Uterus (tissue), 4 donors: Measurements from ENCODE around the gene C2orf81. TPM values are rescaled to one million over a fixed set of nuclear protein-coding genes. Genes with fewer than 3 reads are reported as not detected.
A peak's percentile ranks its signal among the peaks of the same experiment; 100 is the strongest.

Experiments
- DNase-seq, 2 donors: peaks; one replicate each; pipeline ENCODE4 v3.0.0-alpha.2; 2019 to 2020
- H3K27ac ChIP-seq, 2 donors: fragments of 200-600 bp; sonication (generic); 1 replicate in 1 of 2; 2 replicates in 1 of 2; pipeline ENCODE4 v1.5.1; 2016 to 2018
- H3K27me3 ChIP-seq, 2 donors: fragments of 200-600 bp; sonication (generic); one replicate each; pipeline ENCODE4 v1.5.1; 2018 to 2019; ENCODE audit warnings: control low read depth in 1 of 2
- H3K36me3 ChIP-seq, 2 donors: fragments of 200-600 bp; sonication (generic); one replicate each; pipeline ENCODE4 v1.5.1; 2019; ENCODE audit warnings: control low read depth in 1 of 2
- H3K4me1 ChIP-seq, 2 donors: fragments of 200-600 bp; sonication (generic); one replicate each; pipeline ENCODE4 v1.5.1; 2018 to 2019; ENCODE audit warnings: control low read depth in 1 of 2
- H3K4me3 ChIP-seq, 2 donors: fragments of 200-600 bp; sonication (generic); 1 replicate in 1 of 2; 2 replicates in 1 of 2; pipeline ENCODE4 v1.5.1; 2018 to 2019; ENCODE audit warnings: mild to moderate bottlenecking in 1 of 2
- H3K9me3 ChIP-seq, 2 donors: fragments of 200-600 bp; sonication (generic); one replicate each; pipeline ENCODE4 v1.5.1; 2019; ENCODE audit warnings: control low read depth in 1 of 2
- CTCF ChIP-seq, 4 experiments: fragments of 200-600 bp in 2 of 4; fragments of 450-650 bp in 2 of 4; sonication (generic) in 2 of 4; IDR thresholded peaks; one replicate each; pipeline ENCODE4 v1.5.1; 2016 to 2019; ENCODE audit warnings: antibody characterized with exemption in 4 of 4, mild to moderate bottlenecking in 2 of 4, moderate library complexity in 1 of 4
- POLR2A ChIP-seq, 2 donors: fragments of 450-650 bp; IDR thresholded peaks; one replicate each; pipeline ENCODE4 v1.6.1; 2016; ENCODE audit warnings: antibody characterized with exemption in 2 of 2, mild to moderate bottlenecking in 1 of 2, moderate library complexity in 1 of 2
- intact Hi-C: fragments of 100-400 bp; cut with DNase I; formaldehyde crosslinking; loops from one replicate; pipeline ENCODE4 v1.15.1; 2023; ENCODE audit warnings: low total_unique reads
- total RNA-seq, 4 donors: library from RNA; depleted of rRNA in 3 of 4; stranded (reverse); fragments of >200 nt in 3 of 4; gene quantifications; one replicate each; pipeline versions ENCODE4 v1.1.0 to v1.2.4, GENCODE V29; 2014 to 2023
- donor health status: DM: yes; HTN: yes; CAD: no.

C2orf81 gene
- total RNA-seq, 4 donors from 2014 or later = 2.1 to 5.7 (median 2.9) TPM; not detected in 1

GRCh38 chr2:74428675-74429074, 7.3 kb upstream of the C2orf81 start:
- Histone ChIP-seq H3K4me1 (no peaks in the 10 kb centered on the region), H3K27ac (no peak overlapping the region), H3K36me3 (no peaks in the 10 kb centered on the region), H3K9me3 (no peaks in the 10 kb centered on the region), H3K4me3 (no peak overlapping the region), H3K27me3 (no peaks in the 10 kb centered on the region)
- intact Hi-C loops = no loop called here
- no peak for TF ChIP-seq POLR2A (IDR thresholded peaks at IDR 0.05)
- TF ChIP-seq CTCF (IDR thresholded peaks at IDR 0.05) = no peak
- no peak for DNase-seq

GRCh38 chr2:74427551-74427950, 6.1 kb upstream of the C2orf81 start:
- intact Hi-C loops = no loop called here
- no peaks in the 10 kb centered on the region for H3K4me1 ChIP-seq

GRCh38 chr2:74426181-74426758, 4.9 kb upstream of the C2orf81 start:
- Histone ChIP-seq H3K9me3 (no peaks in the 10 kb centered on the region), H3K4me3 (no peak overlapping the region), H3K4me1 (no peaks in the 10 kb centered on the region), H3K27me3 (no peaks in the 10 kb centered on the region), H3K27ac (no peak overlapping the region), H3K36me3 (no peaks in the 10 kb centered on the region)
- no peak for TF ChIP-seq CTCF (IDR thresholded peaks at IDR 0.05)
- no peak for TF ChIP-seq POLR2A (IDR thresholded peaks at IDR 0.05)
- DNase-seq = peak in 1 of 2 donors; percentile 7
- intact Hi-C loops = no loop called here

More at GRCh38 chr2:74427551-74427950, 6.1 kb upstream of the C2orf81 start:
- Histone ChIP-seq H3K4me3 (no peak overlapping the region), H3K36me3 (no peaks in the 10 kb centered on the region), H3K27ac (no peak overlapping the region), H3K27me3 (no peaks in the 10 kb centered on the region), H3K9me3 (no peaks in the 10 kb centered on the region)
- no peak for DNase-seq
- TF ChIP-seq POLR2A (IDR thresholded peaks at IDR 0.05) (no peak), CTCF (IDR thresholded peaks at IDR 0.05) (no peak)

- no peak overlapping the region for H3K4me3 ChIP-seq
- intact Hi-C loops = no loop called here
- TF ChIP-seq POLR2A (IDR thresholded peaks at IDR 0.05) (no peak), CTCF (IDR thresholded peaks at IDR 0.05) (no peak)
- H3K9me3 ChIP-seq = no peaks in the 10 kb centered on the region
- no peaks in the 10 kb centered on the region for H3K4me1 ChIP-seq
- H3K36me3 ChIP-seq = no peaks in the 10 kb centered on the region
- DNase-seq = peak in 1 of 2 donors; percentile 11
- H3K27ac ChIP-seq = no peak overlapping the region
- H3K27me3 ChIP-seq = no peaks in the 10 kb centered on the region
These were observed 4.1 kb upstream of the C2orf81 start for GRCh38 chr2:74425523-74425922.

GRCh38 chr2:74424995-74425406, 3.6 kb upstream of the C2orf81 start:
- no peaks in the 10 kb centered on the region for H3K4me1 ChIP-seq

More at GRCh38 chr2:74424995-74425406, 3.6 kb upstream of the C2orf81 start:
- TF ChIP-seq POLR2A (IDR thresholded peaks at IDR 0.05) (no peak), CTCF (IDR thresholded peaks at IDR 0.05) (no peak)
- intact Hi-C loops = no loop called here
- DNase-seq = no peak
- Histone ChIP-seq H3K4me3 (no peak overlapping the region), H3K9me3 (no peaks in the 10 kb centered on the region), H3K27ac (no peak overlapping the region), H3K27me3 (no peaks in the 10 kb centered on the region), H3K36me3 (no peaks in the 10 kb centered on the region)
